H1 (cell line): Measurements from ENCODE around the gene GNG7. TPM values are rescaled to one million over a fixed set of nuclear protein-coding genes. Genes with fewer than 3 reads are reported as not detected.

Experiments
- CTCF ChIA-PET: fragments of 300-600 bp; sonication (Branson Sonifier 250); formaldehyde crosslinking; loops from one replicate; lab custom pipeline; 2021; ENCODE audit not compliant: partially characterized antibody; lab: Charles Lee
- POLR2A ChIA-PET: fragments of 300-600 bp; sonication (Branson Sonifier 250); formaldehyde crosslinking; loops from one replicate; lab custom pipeline; 2021; ENCODE audit warnings: inconsistent platforms; ENCODE audit not compliant: partially characterized antibody; lab: Charles Lee
- DNase-seq, 2 experiments: peaks; one replicate each; pipeline versions ENCODE4 v3.0.0 to v3.0.0-alpha.2; 2010 to 2022; ENCODE audit warnings: low spot score in 2 of 2, low read depth in 1 of 2, mixed read lengths in 1 of 2
- FAIRE-seq: peaks from 2 replicates; lab custom pipeline; 2011; peaks lifted over from hg19 to GRCh38; lab: Jason Lieb, UNC
- H2AFZ ChIP-seq: 2 replicates; pipeline ENCODE4 v1.8.1; 2012; ENCODE audit warnings: low read length, inconsistent platforms
- H2AK5ac ChIP-seq: 2 replicates; pipeline ENCODE4 v1.6.1; 2013; ENCODE audit warnings: low read depth, low read length
- H2BK120ac ChIP-seq: replicated peaks from 2 replicates; pipeline ENCODE3; 2013; ENCODE audit warnings: low read depth, low read length, inconsistent platforms
- H2BK12ac ChIP-seq: 2 replicates; pipeline ENCODE4 v1.6.1; 2013; ENCODE audit warnings: low read depth, low read length
- H2BK15ac ChIP-seq: 2 replicates; pipeline ENCODE4 v1.6.1; 2013; ENCODE audit warnings: low read length
- H2BK20ac ChIP-seq: 2 replicates; pipeline ENCODE4 v1.6.1; 2013; ENCODE audit warnings: low read length
- H2BK5ac ChIP-seq: 2 replicates; pipeline ENCODE4 v1.6.1; 2013; ENCODE audit warnings: low read depth, low read length
- H3K14ac ChIP-seq: 2 replicates; pipeline ENCODE4 v1.6.1; 2013; ENCODE audit warnings: inconsistent platforms; ENCODE audit not compliant: insufficient read length
- H3K18ac ChIP-seq: 2 replicates; pipeline ENCODE4 v1.6.1; 2013; ENCODE audit warnings: low read length; ENCODE audit errors: extremely low read depth
- H3K23ac ChIP-seq: 2 replicates; pipeline ENCODE4 v1.6.1; 2013; ENCODE audit warnings: inconsistent platforms; ENCODE audit not compliant: insufficient read length
- H3K23me2 ChIP-seq: 2 replicates; pipeline ENCODE4 v1.6.1; 2013; ENCODE audit warnings: low read depth, low read length
- H3K27ac ChIP-seq: 2 replicates; pipeline ENCODE4 v1.6.1; 2011; ENCODE audit warnings: low read depth, low read length, inconsistent platforms
- H3K27me3 ChIP-seq, 4 experiments: replicated peaks in 1 of 4; 1 replicate in 1 of 4; 2 replicates in 3 of 4; pipeline versions ENCODE4 v1.6.1 to v1.8.1; 2011 to 2013; ENCODE audit warnings: low read length in 3 of 4, mild to moderate bottlenecking in 3 of 4, inconsistent platforms in 2 of 4, mixed read lengths in 2 of 4, moderate library complexity in 1 of 4; ENCODE audit not compliant: control insufficient read depth in 3 of 4, insufficient read depth in 3 of 4; ENCODE audit errors: extremely low read depth in 1 of 4
- H3K36me3 ChIP-seq, 4 experiments: 2 replicates each; pipeline versions ENCODE4 v1.6.1 to v1.8.1; 2011 to 2013; ENCODE audit warnings: mild to moderate bottlenecking in 4 of 4, low read length in 3 of 4, moderate library complexity in 2 of 4, control low read depth in 1 of 4, inconsistent platforms in 1 of 4; ENCODE audit not compliant: insufficient read depth in 4 of 4, control insufficient read depth in 2 of 4
- H3K4ac ChIP-seq: replicated peaks from 2 replicates; pipeline ENCODE3; 2013; ENCODE audit warnings: low read length, low read depth, mixed read lengths, inconsistent platforms; ENCODE audit not compliant: insufficient read length
- H3K4me1 ChIP-seq, 4 experiments: replicated peaks in 1 of 4; 1 replicate in 1 of 4; 2 replicates in 3 of 4; pipeline versions ENCODE4 v1.6.1 to v1.8.1; 2011 to 2013; ENCODE audit warnings: low read length in 3 of 4, inconsistent platforms in 2 of 4, mixed read lengths in 1 of 4; ENCODE audit not compliant: insufficient read depth in 4 of 4, control insufficient read depth in 3 of 4
- H3K4me2 ChIP-seq, 2 experiments: 2 replicates each; pipeline versions ENCODE4 v1.6.1 to v1.8.1; 2011 to 2013; ENCODE audit warnings: low read depth in 2 of 2, low read length in 2 of 2, control low read depth in 1 of 2, inconsistent platforms in 1 of 2, mild to moderate bottlenecking in 1 of 2; ENCODE audit not compliant: insufficient read depth in 1 of 2
- H3K4me3 ChIP-seq, 4 experiments: fragments of 200-600, 300-600 bp in 1 of 4; sonication (generic), shearing (Covaris generic), sonication (Bioruptor Twin) in 1 of 4; 2 replicates each; pipeline versions ENCODE4 v1.5.1 to v1.8.1; 2011 to 2016; ENCODE audit warnings: low read length in 4 of 4, low read depth in 3 of 4, control low read depth in 2 of 4, inconsistent platforms in 2 of 4, mild to moderate bottlenecking in 2 of 4, mixed read lengths in 1 of 4, moderate library complexity in 1 of 4; ENCODE audit not compliant: insufficient read depth in 2 of 4; ENCODE audit errors: extremely low read depth in 1 of 4
- H3K56ac ChIP-seq: replicated peaks from 2 replicates; pipeline ENCODE3; 2013; ENCODE audit warnings: low read depth, mild to moderate bottlenecking, mixed read lengths, low read length, inconsistent platforms; ENCODE audit not compliant: insufficient read length
- H3K79me1 ChIP-seq: 2 replicates; pipeline ENCODE4 v1.6.1; 2013; ENCODE audit warnings: low read depth, low read length, control low read depth
- H3K79me2 ChIP-seq, 2 experiments: 2 replicates each; pipeline versions ENCODE4 v1.6.1 to v1.8.1; 2012 to 2013; ENCODE audit warnings: low read length in 2 of 2, mild to moderate bottlenecking in 2 of 2, inconsistent platforms in 1 of 2; ENCODE audit not compliant: insufficient read depth in 2 of 2, control insufficient read depth in 1 of 2
- H3K9ac ChIP-seq, 4 experiments: replicated peaks in 1 of 4; 1 replicate in 1 of 4; 2 replicates in 3 of 4; pipeline versions ENCODE4 v1.6.1 to v1.8.1; 2011 to 2013; ENCODE audit warnings: low read depth in 3 of 4, low read length in 3 of 4, control low read depth in 2 of 4, mild to moderate bottlenecking in 2 of 4, moderate library complexity in 2 of 4, inconsistent platforms in 1 of 4; ENCODE audit errors: extremely low read depth in 1 of 4
- H3K9me3 ChIP-seq, 2 experiments: 2 replicates each; pipeline versions ENCODE4 v1.6.1 to v1.8.1; 2012 to 2013; ENCODE audit warnings: mild to moderate bottlenecking in 2 of 2, moderate library complexity in 2 of 2, control low read depth in 1 of 2, inconsistent platforms in 1 of 2, low read depth in 1 of 2, low read length in 1 of 2, mixed read lengths in 1 of 2; ENCODE audit not compliant: insufficient read depth in 2 of 2
- H4K20me1 ChIP-seq, 2 experiments: replicated peaks in 1 of 2; 2 replicates each; pipeline versions ENCODE3 to v1.8.1; 2011 to 2013; ENCODE audit warnings: inconsistent platforms in 2 of 2, low read length in 2 of 2, mild to moderate bottlenecking in 1 of 2; ENCODE audit not compliant: insufficient read depth in 2 of 2, control insufficient read depth in 1 of 2
- H4K5ac ChIP-seq: 2 replicates; pipeline ENCODE4 v1.6.1; 2013; ENCODE audit warnings: low read length, low read depth, mixed read lengths, inconsistent platforms; ENCODE audit not compliant: insufficient read length
- H4K8ac ChIP-seq: 2 replicates; pipeline ENCODE4 v1.8.0; 2013; ENCODE audit warnings: mild to moderate bottlenecking, moderate library complexity, low read length, inconsistent platforms; ENCODE audit not compliant: insufficient read depth; ENCODE audit errors: extremely low read depth
- H4K91ac ChIP-seq: replicated peaks from 2 replicates; pipeline ENCODE3; 2013; ENCODE audit warnings: low read length, mixed read lengths, inconsistent platforms; ENCODE audit not compliant: insufficient read length
- BRCA1 ChIP-seq: IDR thresholded peaks from 2 replicates; pipeline ENCODE4 v1.6.1; 2012; ENCODE audit warnings: low read depth, low read length, improper control_type of control experiment
- EP300 ChIP-seq, 2 experiments: IDR thresholded peaks; 1 replicate in 1 of 2; 2 replicates in 1 of 2; pipeline ENCODE4 v1.6.1; 2011 to 2012; ENCODE audit warnings: low read depth in 2 of 2, low read length in 2 of 2, mild to moderate bottlenecking in 2 of 2, borderline replicate concordance in 1 of 2, inconsistent platforms in 1 of 2, moderate library complexity in 1 of 2
- KDM1A ChIP-seq: fragments of 200-600, 300-600 bp; sonication (generic); IDR thresholded peaks from 2 replicates; pipeline ENCODE4 v1.7.1; 2016; ENCODE audit warnings: mild to moderate bottlenecking, low read length, borderline replicate concordance
- NANOG ChIP-seq: IDR thresholded peaks from 2 replicates; pipeline ENCODE4 v1.6.1; 2011; ENCODE audit warnings: low read length, low read depth, mild to moderate bottlenecking, inconsistent platforms; ENCODE audit not compliant: insufficient read depth, poor library complexity, severe bottlenecking
- PHF8 ChIP-seq: fragments of 200-600 bp; sonication (generic); conservative IDR thresholded peaks from 2 replicates; pipeline ENCODE4 v1.7.1; 2012; ENCODE audit warnings: low read depth, mild to moderate bottlenecking, inconsistent platforms, low read length, moderate library complexity
- POLR2A ChIP-seq, 2 experiments: IDR thresholded peaks; 1 replicate in 1 of 2; 2 replicates in 1 of 2; pipeline ENCODE4 v1.6.1; 2011; ENCODE audit warnings: low read depth in 2 of 2, low read length in 2 of 2, mild to moderate bottlenecking in 2 of 2; ENCODE audit errors: control extremely low read depth in 1 of 2
- RXRA ChIP-seq: IDR thresholded peaks from 2 replicates; pipeline ENCODE4 v1.6.1; 2011; ENCODE audit warnings: low read depth, mild to moderate bottlenecking, low read length, moderate library complexity; ENCODE audit not compliant: insufficient read depth
- SIRT6 ChIP-seq: IDR thresholded peaks from one replicate; pipeline ENCODE4 v1.7.1; 2012; ENCODE audit warnings: low read length, inconsistent platforms
- SRF ChIP-seq: IDR thresholded peaks from 2 replicates; pipeline ENCODE4 v1.6.1; 2011; ENCODE audit warnings: mild to moderate bottlenecking, low read depth, low read length, moderate library complexity
- TAF1 ChIP-seq: IDR thresholded peaks from 2 replicates; pipeline ENCODE4 v1.6.1; 2011; ENCODE audit warnings: mild to moderate bottlenecking, low read depth, low read length
- ZNF274 ChIP-seq: IDR thresholded peaks from 2 replicates; pipeline ENCODE4 v1.7.0; 2012; ENCODE audit warnings: low read length, borderline replicate concordance; ENCODE audit errors: extremely low read depth
- WGBS, 2 experiments: shearing (Covaris generic) in 1 of 2; methylation state at CpG; one replicate each; pipeline versions ENCODE4 v1.1.6 to v1.1.7; 2013 to 2015; ENCODE audit warnings: low lambda C conversion rate in 2 of 2, mixed read lengths in 2 of 2, inconsistent platforms in 1 of 2, low coverage in 1 of 2, missing lambda C conversion rate in 1 of 2; ENCODE audit not compliant: insufficient replicate concordance in 2 of 2, insufficient coverage in 1 of 2, insufficient read length in 1 of 2; ENCODE audit errors: extremely low coverage in 1 of 2, missing lambda C conversion rate in 1 of 2; 5-methylcytosine and 5-hydroxymethylcytosine counted together
- polyA plus RNA-seq, 7 experiments: library from polyadenylated mRNA; depleted of rRNA in 3 of 7; stranded (reverse) in 5 of 7; unstranded in 2 of 7; fragments of >200 nt in 5 of 7; fragments of 200-250 nt in 2 of 7; gene quantifications; 1 replicate in 5 of 7; 2 replicates in 1 of 7; 4 replicates in 1 of 7; pipeline versions ENCODE4 v1.2.1 to v1.2.3, GENCODE V29; 2011 to 2013; ENCODE audit warnings: missing spikeins in 2 of 7, mixed read lengths in 2 of 7
- total RNA-seq: library from RNA; stranded (reverse); fragmentation: NEBNext Ultra II Directional; extraction: Animal tissue kit (Norgen Biotek cat#: 25700); gene quantifications from 2 replicates; pipeline ENCODE4 v1.2.1, GENCODE V29; 2021
- TF ChIP-seq, protein P1 (sequence below): IDR thresholded peaks from 2 replicates; pipeline ENCODE4 v1.6.1; 2012; ENCODE audit warnings: inconsistent platforms
- TF ChIP-seq, protein P2 (sequence below): IDR thresholded peaks from 2 replicates; pipeline ENCODE4 v1.6.1; 2012; ENCODE audit warnings: inconsistent platforms

The GNG7 gene
- total and polyA plus RNA-seq, 2 of the 8 experiments (the other 6 are each of a cell fraction or from before 2014, with no cell fraction given) = 2.8 to 7.8 TPM

GRCh38 chr19:2553510-2553909 is 149.0 kb downstream of the GNG7 start:
- peaks cover 0 to 4% of the 10 kb centered on the region in 2 experiments for H4K20me1 ChIP-seq
- no peak overlapping the region for H3K9ac ChIP-seq
- H2BK5ac ChIP-seq = no peak overlapping the region
- 69% methylated on average over 4 of the region's 4 CpGs; no CpG with 5 or more reads in 1 of the 2 experiments for WGBS, 2 experiments
- no peak overlapping the region for H3K56ac ChIP-seq
- H3K4me2 ChIP-seq = no peak overlapping the region
- FAIRE-seq (no peak), DNase-seq (no peak)
- no peak overlapping the region for H2BK15ac ChIP-seq
- H3K27me3 ChIP-seq = no peaks in the 10 kb centered on the region
- no peak overlapping the region for H4K91ac ChIP-seq
- no peak overlapping the region for H3K27ac ChIP-seq
- no peak overlapping the region for H4K8ac ChIP-seq
- H4K5ac ChIP-seq = no peak overlapping the region
- CTCF ChIA-PET = interaction anchor here (1.2 to 2.8 kb wide), 5 partner anchors 13 to 58 kb away, joined by 4 to 13 read pairs (median 4); no protein-coding TSS in a partner anchor
- no peak overlapping the region for H2BK120ac ChIP-seq
- H3K36me3 ChIP-seq = no peaks in the 10 kb centered on the region
- H3K4me3 ChIP-seq = no peak overlapping the region
- no peaks in the 10 kb centered on the region; the same call in 1 of the 2 replicates for H3K23me2 ChIP-seq
- no peaks in the 10 kb centered on the region for H3K79me1 ChIP-seq
- H3K4me1 ChIP-seq = peaks cover 0 to 10% (median 0%) of the 10 kb centered on the region in 4 experiments; a peak in 1 of 7 replicates
- no peak overlapping the region for H2BK12ac ChIP-seq
- POLR2A ChIA-PET = interaction anchor here (1.4 to 3.2 kb wide), 3 partner anchors 12 to 77 kb away, joined by 3 to 24 read pairs (median 12); no protein-coding TSS in a partner anchor
- no peaks in the 10 kb centered on the region; a peak in 1 of 4 replicates for H3K9me3 ChIP-seq
- no peak overlapping the region for H2AK5ac ChIP-seq
- H3K23ac ChIP-seq = no peak overlapping the region
- H3K14ac ChIP-seq = no peak overlapping the region
- H2BK20ac ChIP-seq = no peak overlapping the region
- no peaks in the 10 kb centered on the region for H3K79me2 ChIP-seq
- H3K18ac ChIP-seq = no peak overlapping the region
- no peak overlapping the region for H3K4ac ChIP-seq
- H2AFZ ChIP-seq = no peak overlapping the region
- TF ChIP-seq SRF (no peak), NANOG (no peak), BRCA1 (no peak), PHF8 (no peak), TAF1 (no peak), ZNF274 (no peak), POLR2A (IDR thresholded peaks at IDR 0.05; ENCODE audit: control extremely low read depth in 1 of 2, low read depth in 2 of 2, low read length in 2 of 2) (no peak), SIRT6 (no peak), KDM1A (no peak), RXRA (no peak), EP300 (IDR thresholded peaks at IDR 0.05; ENCODE audit: borderline replicate concordance in 1 of 2, low read depth in 2 of 2, low read length in 2 of 2) (no peak)
- TF ChIP-seq, protein P1, sequence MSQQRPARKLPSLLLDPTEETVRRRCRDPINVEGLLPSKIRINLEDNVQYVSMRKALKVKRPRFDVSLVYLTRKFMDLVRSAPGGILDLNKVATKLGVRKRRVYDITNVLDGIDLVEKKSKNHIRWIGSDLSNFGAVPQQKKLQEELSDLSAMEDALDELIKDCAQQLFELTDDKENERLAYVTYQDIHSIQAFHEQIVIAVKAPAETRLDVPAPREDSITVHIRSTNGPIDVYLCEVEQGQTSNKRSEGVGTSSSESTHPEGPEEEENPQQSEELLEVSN = no peak
- TF ChIP-seq, protein P2, sequence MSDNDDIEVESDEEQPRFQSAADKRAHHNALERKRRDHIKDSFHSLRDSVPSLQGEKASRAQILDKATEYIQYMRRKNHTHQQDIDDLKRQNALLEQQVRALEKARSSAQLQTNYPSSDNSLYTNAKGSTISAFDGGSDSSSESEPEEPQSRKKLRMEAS = no peak
